Activated gamma-delta T cell treated with Interleukin-2 at 50 U/mL for 16 hours (primary cell): ENCODE data around the gene MATR3.
A peak's percentile ranks its signal among the peaks of the same experiment; 100 is the strongest.
"Not testable (repeated sequence)": the region's sequence is repeated elsewhere in the genome, so short reads cannot be mapped to it uniquely, and the experiment has no call there.

ENCODE experiments used
- DNase-seq: peaks from one replicate; pipeline ENCODE4 v3.0.0-alpha.2; 2020

Gene MATR3

DNA sequence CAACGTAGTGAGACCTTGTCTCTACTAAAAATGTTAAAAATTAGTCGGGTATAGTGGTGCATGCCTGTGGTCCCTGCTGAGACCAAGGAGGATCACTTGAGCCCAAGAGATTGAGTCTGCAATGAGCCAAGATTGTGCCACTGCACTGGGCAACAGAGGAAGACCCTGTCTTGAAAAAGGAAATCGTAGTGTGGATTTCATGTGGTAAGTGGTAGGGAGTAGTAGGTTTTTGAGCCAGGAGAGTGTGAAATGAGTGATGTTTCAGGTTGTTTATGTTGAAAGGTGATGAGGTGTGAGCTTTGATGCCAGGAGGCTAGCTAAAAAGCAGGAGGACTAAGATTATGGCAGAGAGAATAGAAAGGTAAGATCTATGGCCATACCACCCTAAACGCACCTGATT is 5.9 kb downstream of the MATR3 start:
- DNase-seq: no peak

- no peak for DNase-seq
These were observed 8.4 kb downstream of the MATR3 start for GRCh38 chr5:139301808-139302499.

- no peak for DNase-seq
These were observed 11.1 kb downstream of the MATR3 start for GRCh38 chr5:139304391-139305324.

GRCh38 chr5:139306197-139306596 is 12.7 kb downstream of the MATR3 start:
- DNase-seq: no peak

- no peak for DNase-seq
These were observed 13.3 kb downstream of the MATR3 start for GRCh38 chr5:139306628-139307379.

GRCh38 chr5:139308797-139309196 is 15.3 kb downstream of the MATR3 start:
- DNase-seq: no peak

- DNase-seq: not testable (repeated sequence)
These were observed 17.2 kb downstream of the MATR3 start for GRCh38 chr5:139310715-139311186.

GRCh38 chr5:139312075-139312474 is 18.5 kb downstream of the MATR3 start:
- DNase-seq: no peak

DNA sequence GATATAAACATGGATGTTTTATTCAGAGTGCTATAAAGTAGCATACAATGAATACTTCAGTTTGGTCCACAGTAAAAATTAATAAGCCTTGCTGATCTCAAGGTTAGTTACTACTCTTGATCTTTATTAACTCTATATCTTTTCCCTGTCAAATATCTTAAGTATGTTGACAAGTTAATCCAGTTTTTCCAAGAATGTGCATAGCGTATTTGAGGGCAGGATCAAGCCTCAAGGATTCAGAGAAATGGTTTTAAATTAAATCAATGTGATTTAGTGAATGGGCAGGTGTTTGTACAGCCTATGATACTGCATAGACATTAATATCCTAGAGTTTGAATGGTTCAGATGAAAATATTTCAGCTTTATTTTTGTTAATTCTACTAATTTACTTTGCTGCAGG is 20.7 kb downstream of the MATR3 start:
- no peak for DNase-seq

DNA sequence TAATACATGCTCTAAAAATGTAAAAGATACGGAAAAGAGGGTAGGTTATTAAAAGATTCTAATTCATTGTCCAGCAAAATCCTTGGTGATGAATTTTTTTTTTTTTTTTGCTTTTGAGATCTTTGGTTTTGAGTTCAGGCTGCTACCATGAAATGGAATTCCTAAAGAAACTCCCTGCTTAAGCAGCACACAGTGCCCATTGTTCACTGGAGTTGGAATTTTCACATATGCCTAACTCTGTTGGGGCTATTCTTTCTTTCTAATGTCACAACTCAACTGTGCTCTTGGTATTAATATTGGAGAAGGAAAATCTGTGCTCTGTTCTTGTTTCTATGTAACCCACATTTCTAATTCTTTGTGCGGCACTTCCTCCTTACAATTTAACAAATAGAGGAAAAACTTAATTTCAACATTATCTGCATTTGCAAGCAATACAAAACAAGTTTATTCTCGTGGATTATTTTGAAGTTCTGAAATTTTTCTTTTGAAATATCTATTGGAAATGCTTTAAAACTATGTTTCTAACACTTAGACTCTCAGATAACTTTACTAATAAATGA is 21.6 kb downstream of the MATR3 start:
- DNase-seq: no peak

- no peak for DNase-seq
These were observed 42.3 kb downstream of the MATR3 start for GRCh38 chr5:139335811-139336210.

DNA sequence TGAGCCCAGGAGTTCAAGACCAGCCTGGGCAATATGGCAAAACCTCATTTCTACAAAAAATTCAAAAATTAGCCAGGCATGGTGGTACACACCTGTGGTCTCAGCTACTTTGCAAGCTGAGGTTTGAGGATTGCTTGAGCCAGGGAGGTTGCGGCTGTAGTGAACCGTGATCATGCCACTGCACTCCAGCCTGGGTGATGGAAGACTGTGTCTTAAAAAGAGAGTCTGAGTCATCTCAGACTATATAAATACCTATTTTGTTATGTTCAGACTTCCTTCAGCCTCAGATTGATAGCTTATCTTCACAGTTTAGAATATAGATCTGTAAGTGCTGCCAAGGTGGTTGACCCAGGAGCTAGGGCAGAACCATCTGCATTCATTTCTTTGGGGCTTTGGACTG is 46.5 kb downstream of the MATR3 start:
- DNase-seq: no peak

DNA sequence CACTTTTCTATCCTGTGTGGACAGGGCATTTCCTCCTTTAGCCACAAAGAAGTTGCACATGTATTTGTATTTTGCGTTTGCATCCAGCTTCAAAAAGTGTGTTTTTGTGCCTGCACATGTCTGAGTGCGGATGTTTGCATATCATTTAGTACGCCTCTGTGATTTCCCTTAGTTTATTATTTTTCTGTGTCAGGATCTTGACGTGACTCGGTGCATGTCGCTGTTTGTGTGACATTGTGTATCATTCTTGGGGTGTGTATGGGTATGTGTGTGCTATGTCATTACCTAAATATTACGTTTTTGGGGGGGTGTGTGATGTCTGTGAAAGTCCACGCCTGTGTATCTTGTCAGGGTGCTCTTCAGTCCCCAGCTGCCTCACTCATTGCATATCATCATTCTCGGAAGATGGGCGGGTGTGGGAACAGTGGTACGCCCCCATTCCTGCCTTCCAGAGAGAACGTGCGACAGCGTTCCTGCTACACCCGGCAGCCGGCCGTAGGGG is 47.7 kb downstream of the MATR3 start:
- no peak for DNase-seq

- DNase-seq: peak; percentile 97
These were observed 48.3 kb downstream of the MATR3 start, which contains the start of gene PAIP2 for GRCh38 chr5:139341689-139342422. Gene PAIP2, plus strand, starts transcription at chr5:139341854. Its CDS starts 21,931 bp downstream, at chr5:139363785.

DNA sequence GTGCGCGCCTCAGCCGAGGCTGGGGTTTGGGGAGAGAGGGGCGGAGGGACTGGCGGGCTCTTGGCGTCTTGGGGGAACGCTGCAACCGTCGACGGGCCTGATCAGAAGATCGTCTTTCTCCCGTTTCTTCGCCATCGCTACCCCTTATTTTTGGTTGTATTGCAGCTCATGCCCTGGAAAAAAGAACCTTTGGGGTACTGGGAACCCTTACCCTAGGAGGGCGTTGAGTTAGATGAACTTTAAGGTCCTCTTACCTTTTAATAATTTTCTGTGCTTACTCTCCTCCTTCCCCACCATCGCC is 48.8 kb downstream of the MATR3 start:
- DNase-seq: peak; percentile 74

DNA sequence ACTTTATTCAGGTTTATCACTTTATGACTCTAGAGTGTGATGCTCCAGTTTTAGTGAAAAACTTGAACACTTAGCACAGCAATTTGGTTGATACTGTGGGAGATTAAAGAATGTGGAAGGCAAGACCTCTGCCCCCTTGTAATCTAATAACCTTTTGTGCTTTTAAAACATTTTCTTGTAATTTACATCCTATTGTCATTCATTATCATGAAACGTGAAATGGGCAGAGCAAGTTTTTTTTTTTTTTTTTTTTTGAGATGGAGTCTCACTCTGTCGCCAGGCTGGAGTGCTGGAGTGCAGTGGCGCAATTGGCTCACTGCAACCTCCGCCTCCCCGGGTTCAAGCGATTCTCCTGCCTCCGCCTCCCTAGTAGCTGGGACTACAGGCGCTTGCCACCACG is 49.9 kb downstream of the MATR3 start:
- DNase-seq: no peak

DNA sequence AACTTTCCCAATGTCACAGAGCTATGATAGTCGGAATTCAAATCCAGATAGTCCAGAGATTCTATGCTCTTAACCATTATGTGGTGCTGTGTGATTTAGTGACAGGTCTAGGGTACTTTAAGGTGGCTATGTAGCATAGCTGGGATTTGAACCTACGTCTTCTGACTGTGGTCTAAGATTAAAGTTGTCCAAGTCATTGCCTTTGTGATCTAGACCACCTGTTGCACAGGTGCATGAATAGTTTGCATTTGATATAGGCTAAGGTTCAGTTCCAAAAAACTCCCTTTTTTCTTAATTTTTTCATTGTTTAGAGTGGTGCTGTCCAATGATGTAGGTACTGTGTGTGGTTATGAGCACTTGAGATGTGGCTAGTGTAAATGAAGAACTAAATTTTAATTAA is 50.6 kb downstream of the MATR3 start:
- DNase-seq: no peak

GRCh38 chr5:139345442-139345841 is 51.9 kb downstream of the MATR3 start:
- DNase-seq: not testable (repeated sequence)

DNA sequence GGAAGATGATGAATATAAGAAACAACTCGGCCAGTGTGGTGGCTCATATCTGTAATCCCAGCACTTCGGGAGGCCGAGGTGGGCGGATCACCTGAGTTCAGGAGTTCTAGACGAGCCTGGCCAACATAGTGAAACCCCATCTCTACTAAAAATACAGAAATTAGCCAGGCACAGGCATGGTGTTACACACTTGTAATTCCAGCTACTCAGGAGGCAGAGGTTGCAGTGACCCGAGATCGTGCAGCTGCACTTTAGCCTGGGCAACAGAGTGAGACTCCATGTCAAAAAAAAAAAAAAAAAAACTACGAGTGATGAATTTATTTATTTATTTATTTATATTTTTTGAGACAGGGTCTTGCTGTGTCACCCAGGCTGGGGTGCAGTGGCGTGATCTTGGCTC is 54.3 kb downstream of the MATR3 start:
- not testable (repeated sequence) for DNase-seq

DNA sequence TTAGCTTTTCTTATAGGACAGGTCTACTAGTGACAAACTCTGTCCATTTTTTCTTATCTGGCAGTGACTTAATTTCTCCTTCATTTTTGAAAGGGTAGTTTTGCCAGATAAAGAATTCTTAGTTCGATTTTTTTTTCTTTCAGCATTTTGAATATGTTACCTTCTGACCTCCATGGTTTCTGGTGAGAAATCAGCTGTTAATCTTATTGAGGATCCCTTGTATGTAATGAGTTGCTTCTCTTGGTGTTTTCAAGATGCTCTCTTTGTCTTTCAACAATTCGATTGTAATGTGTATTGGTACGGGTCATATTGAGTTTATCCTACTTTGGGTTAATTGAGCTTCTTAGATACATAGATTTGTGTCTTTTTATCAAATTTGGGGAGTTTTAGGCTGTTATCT is 60.6 kb downstream of the MATR3 start:
- no peak for DNase-seq

GRCh38 chr5:139355900-139356299 is 62.4 kb downstream of the MATR3 start:
- not testable (repeated sequence) for DNase-seq

- DNase-seq: no peak
These were observed 64.5 kb downstream of the MATR3 start for GRCh38 chr5:139358064-139358463.
